Measurements from ENCODE around the gene C9orf78.
A peak's percentile ranks its signal among the peaks of the same experiment; 100 is the strongest.

C9orf78 gene

GRCh38 chr9:129835860-129836223 is 767 bp upstream of the C9orf78 start:
- peak overlapping the region; percentile 52 for H3K27ac ChIP-seq (ENCODE audit: low read depth, low read length)
- H3K27me3 ChIP-seq (ENCODE audit: control insufficient read depth, insufficient read depth, low read length) = no peaks in the 10 kb centered on the region
- H3K4me1 ChIP-seq (ENCODE audit: control insufficient read depth, insufficient read depth, low read length) = peaks cover 28% of the 10 kb centered on the region
- peak overlapping the region; percentile 93 for H3K4me3 ChIP-seq (ENCODE audit: low read depth, low read length)
- H3K9me3 ChIP-seq (ENCODE audit: control insufficient read depth, insufficient read depth, low read length) = no peaks in the 10 kb centered on the region
- peaks cover 23% of the 10 kb centered on the region for H3K36me3 ChIP-seq (ENCODE audit: control insufficient read depth, insufficient read depth, low read length)
- H3K9ac ChIP-seq (ENCODE audit: low read depth, low read length) = peak overlapping the region; percentile 41; the same call in 1 of the 2 replicates

GRCh38 chr9:129834489-129835127 is 467 bp downstream of the C9orf78 start:
- H3K9me3 ChIP-seq (ENCODE audit: control insufficient read depth, insufficient read depth, low read length) = no peaks in the 10 kb centered on the region
- H3K36me3 ChIP-seq (ENCODE audit: control insufficient read depth, insufficient read depth, low read length) = peaks cover 33% of the 10 kb centered on the region
- H3K4me3 ChIP-seq (ENCODE audit: low read depth, low read length) = peak overlapping the region; percentile 93
- peaks cover 26% of the 10 kb centered on the region for H3K4me1 ChIP-seq (ENCODE audit: control insufficient read depth, insufficient read depth, low read length)
- no peaks in the 10 kb centered on the region for H3K27me3 ChIP-seq (ENCODE audit: control insufficient read depth, insufficient read depth, low read length)
- H3K27ac ChIP-seq (ENCODE audit: low read depth, low read length) = peak overlapping the region; percentile 65
- H3K9ac ChIP-seq (ENCODE audit: low read depth, low read length) = peak overlapping the region; percentile 46; the same call in 1 of the 2 replicates

GRCh38 chr9:129832982-129833381 is 2.1 kb downstream of the C9orf78 start:
- no peak overlapping the region for H3K4me3 ChIP-seq (ENCODE audit: low read depth, low read length)
- H3K9me3 ChIP-seq (ENCODE audit: control insufficient read depth, insufficient read depth, low read length) = no peaks in the 10 kb centered on the region
- no peaks in the 10 kb centered on the region for H3K27me3 ChIP-seq (ENCODE audit: control insufficient read depth, insufficient read depth, low read length)
- H3K9ac ChIP-seq (ENCODE audit: low read depth, low read length) = no peak overlapping the region
- H3K27ac ChIP-seq (ENCODE audit: low read depth, low read length) = no peak overlapping the region
- H3K4me1 ChIP-seq (ENCODE audit: control insufficient read depth, insufficient read depth, low read length) = peaks cover 21% of the 10 kb centered on the region
- peaks cover 49% of the 10 kb centered on the region for H3K36me3 ChIP-seq (ENCODE audit: control insufficient read depth, insufficient read depth, low read length)

GRCh38 chr9:129828969-129829368 is 6.1 kb downstream of the C9orf78 start:
- no peaks in the 10 kb centered on the region for H3K9me3 ChIP-seq (ENCODE audit: control insufficient read depth, insufficient read depth, low read length)
- H3K4me3 ChIP-seq (ENCODE audit: low read depth, low read length) = no peak overlapping the region
- H3K4me1 ChIP-seq (ENCODE audit: control insufficient read depth, insufficient read depth, low read length) = 0 out of 2 replicates have a peak, but pooled peaks cover under 1% of the 10 kb centered on the region
- H3K27me3 ChIP-seq (ENCODE audit: control insufficient read depth, insufficient read depth, low read length) = no peaks in the 10 kb centered on the region
- no peak overlapping the region for H3K9ac ChIP-seq (ENCODE audit: low read depth, low read length)
- H3K36me3 ChIP-seq (ENCODE audit: control insufficient read depth, insufficient read depth, low read length) = peaks cover 61% of the 10 kb centered on the region
- H3K27ac ChIP-seq (ENCODE audit: low read depth, low read length) = no peak overlapping the region

- H3K9me3 ChIP-seq (ENCODE audit: control insufficient read depth, insufficient read depth, low read length) = no peaks in the 10 kb centered on the region
- no peak overlapping the region for H3K4me3 ChIP-seq (ENCODE audit: low read depth, low read length)
- no peaks in the 10 kb centered on the region for H3K4me1 ChIP-seq (ENCODE audit: control insufficient read depth, insufficient read depth, low read length)
- H3K27me3 ChIP-seq (ENCODE audit: control insufficient read depth, insufficient read depth, low read length) = no peaks in the 10 kb centered on the region
- peaks cover 57% of the 10 kb centered on the region for H3K36me3 ChIP-seq (ENCODE audit: control insufficient read depth, insufficient read depth, low read length)
- no peak overlapping the region for H3K27ac ChIP-seq (ENCODE audit: low read depth, low read length)
- no peak overlapping the region for H3K9ac ChIP-seq (ENCODE audit: low read depth, low read length)
Measured at GRCh38 chr9:129828051-129828450, 7.0 kb downstream of the C9orf78 start.

GRCh38 chr9:129826759-129827158 is 8.3 kb downstream of the C9orf78 start:
- peaks cover 55% of the 10 kb centered on the region for H3K36me3 ChIP-seq (ENCODE audit: control insufficient read depth, insufficient read depth, low read length)
- H3K4me3 ChIP-seq (ENCODE audit: low read depth, low read length) = no peak overlapping the region
- no peaks in the 10 kb centered on the region for H3K4me1 ChIP-seq (ENCODE audit: control insufficient read depth, insufficient read depth, low read length)
- H3K9ac ChIP-seq (ENCODE audit: low read depth, low read length) = no peak overlapping the region
- H3K27ac ChIP-seq (ENCODE audit: low read depth, low read length) = no peak overlapping the region
- no peaks in the 10 kb centered on the region for H3K9me3 ChIP-seq (ENCODE audit: control insufficient read depth, insufficient read depth, low read length)
- H3K27me3 ChIP-seq (ENCODE audit: control insufficient read depth, insufficient read depth, low read length) = no peaks in the 10 kb centered on the region

GRCh38 chr9:129826344-129826743 is 8.7 kb downstream of the C9orf78 start:
- Histone ChIP-seq H3K9me3 (ENCODE audit: control insufficient read depth, insufficient read depth, low read length) (no peaks in the 10 kb centered on the region), H3K27ac (ENCODE audit: low read depth, low read length) (no peak overlapping the region), H3K4me1 (ENCODE audit: control insufficient read depth, insufficient read depth, low read length) (no peaks in the 10 kb centered on the region), H3K36me3 (ENCODE audit: control insufficient read depth, insufficient read depth, low read length) (peaks cover 57% of the 10 kb centered on the region), H3K27me3 (ENCODE audit: control insufficient read depth, insufficient read depth, low read length) (no peaks in the 10 kb centered on the region), H3K9ac (ENCODE audit: low read depth, low read length) (no peak overlapping the region), H3K4me3 (ENCODE audit: low read depth, low read length) (no peak overlapping the region)

- Histone ChIP-seq H3K9ac (ENCODE audit: low read depth, low read length) (peak within 1 kb of the TSS; percentile 62; the same call in 1 of the 2 replicates), H3K9me3 (ENCODE audit: control insufficient read depth, insufficient read depth, low read length) (no peaks in the 10 kb centered on the region), H3K36me3 (ENCODE audit: control insufficient read depth, insufficient read depth, low read length) (peaks cover 52% of the 10 kb centered on the region), H3K27ac (ENCODE audit: low read depth, low read length) (peak within 1 kb of the TSS; percentile 91), H3K27me3 (ENCODE audit: control insufficient read depth, insufficient read depth, low read length) (no peaks in the 10 kb centered on the region), H3K4me1 (ENCODE audit: control insufficient read depth, insufficient read depth, low read length) (no peaks in the 10 kb centered on the region), H3K4me3 (ENCODE audit: low read depth, low read length) (peak within 1 kb of the TSS; percentile 74)
Measured at GRCh38 chr9:129823935-129824601, 11.0 kb downstream of the C9orf78 start, which contains the start of gene TOR1A. Gene TOR1A (minus strand): TSS chr9:129824136. CDS start chr9:129824085, 51 bp downstream.

- peak overlapping the region; percentile 62; the same call in 1 of the 2 replicates for H3K9ac ChIP-seq (ENCODE audit: low read depth, low read length)
- no peaks in the 10 kb centered on the region for H3K4me1 ChIP-seq (ENCODE audit: control insufficient read depth, insufficient read depth, low read length)
- H3K9me3 ChIP-seq (ENCODE audit: control insufficient read depth, insufficient read depth, low read length) = no peaks in the 10 kb centered on the region
- no peaks in the 10 kb centered on the region for H3K27me3 ChIP-seq (ENCODE audit: control insufficient read depth, insufficient read depth, low read length)
- peaks cover 52% of the 10 kb centered on the region for H3K36me3 ChIP-seq (ENCODE audit: control insufficient read depth, insufficient read depth, low read length)
- peak overlapping the region; percentile 91 for H3K27ac ChIP-seq (ENCODE audit: low read depth, low read length)
- H3K4me3 ChIP-seq (ENCODE audit: low read depth, low read length) = peak overlapping the region; percentile 74
Measured at GRCh38 chr9:129823542-129823934, 11.5 kb downstream of the C9orf78 start.

GRCh38 chr9:129822898-129823541 is 12.1 kb downstream of the C9orf78 start:
- Histone ChIP-seq H3K9ac (ENCODE audit: low read depth, low read length) (peak overlapping the region; percentile 53; the same call in 1 of the 2 replicates), H3K9me3 (ENCODE audit: control insufficient read depth, insufficient read depth, low read length) (no peaks in the 10 kb centered on the region), H3K4me1 (ENCODE audit: control insufficient read depth, insufficient read depth, low read length) (no peaks in the 10 kb centered on the region), H3K4me3 (ENCODE audit: low read depth, low read length) (peak overlapping the region; percentile 74), H3K27ac (ENCODE audit: low read depth, low read length) (no peak overlapping the region), H3K27me3 (ENCODE audit: control insufficient read depth, insufficient read depth, low read length) (no peaks in the 10 kb centered on the region), H3K36me3 (ENCODE audit: control insufficient read depth, insufficient read depth, low read length) (peaks cover 52% of the 10 kb centered on the region)

Data from HUES48 (cell line).